ENCODE results near the gene DNAJC4.

The DNAJC4 gene

GRCh38 chr11:64208796-64209562 is 21.4 kb upstream of the DNAJC4 start:
- FAIRE-seq = no peak

- no peak for FAIRE-seq
Observed at GRCh38 chr11:64209563-64209843, 20.8 kb upstream of the DNAJC4 start.

- FAIRE-seq = no peak
Observed at GRCh38 chr11:64210301-64211020, 19.9 kb upstream of the DNAJC4 start.

GRCh38 chr11:64211181-64211872 is 19.0 kb upstream of the DNAJC4 start:
- FAIRE-seq = no peak

GRCh38 chr11:64216879-64217278 is 13.5 kb upstream of the DNAJC4 start:
- FAIRE-seq = no peak

GRCh38 chr11:64218628-64219353 is 11.6 kb upstream of the DNAJC4 start:
- no peak for FAIRE-seq

- no peak for FAIRE-seq
Observed at GRCh38 chr11:64219354-64219684, 11.0 kb upstream of the DNAJC4 start.

GRCh38 chr11:64219755-64220154 is 10.6 kb upstream of the DNAJC4 start:
- no peak for FAIRE-seq

- FAIRE-seq = no peak
Observed at GRCh38 chr11:64220271-64220670, 10.1 kb upstream of the DNAJC4 start.

GRCh38 chr11:64220798-64221197 is 9.6 kb upstream of the DNAJC4 start:
- FAIRE-seq = no peak

- FAIRE-seq = no peak
Observed at GRCh38 chr11:64222651-64223000, 7.7 kb upstream of the DNAJC4 start.

- FAIRE-seq = no peak
Observed at GRCh38 chr11:64223001-64223651, 7.2 kb upstream of the DNAJC4 start.

- no peak for FAIRE-seq
Observed at GRCh38 chr11:64224151-64224890, 6.0 kb upstream of the DNAJC4 start.

- no peak for FAIRE-seq
Observed at GRCh38 chr11:64224891-64225607, 5.3 kb upstream of the DNAJC4 start.

GRCh38 chr11:64225608-64226506 is 4.5 kb upstream of the DNAJC4 start, which contains the start of the genes NUDT22 and TRPT1:
Gene NUDT22 (plus strand): TSS chr11:64226274. CDS start chr11:64226653, 379 bp downstream.
Gene TRPT1 (minus strand): TSS chr11:64226186. CDS start chr11:64225860, 326 bp downstream.
- no peak for FAIRE-seq

- no peak for FAIRE-seq
Observed at GRCh38 chr11:64226507-64227051, 3.8 kb upstream of the DNAJC4 start.

- no peak for FAIRE-seq
Observed at GRCh38 chr11:64227405-64227956, 2.9 kb upstream of the DNAJC4 start.

- no peak for FAIRE-seq
Observed at GRCh38 chr11:64229090-64229743, 1.1 kb upstream of the DNAJC4 start.

- no peak for FAIRE-seq
Observed at GRCh38 chr11:64229744-64230170, 591 bp upstream of the DNAJC4 start.
